HG03354 (cell line): Measurements from ENCODE around the gene MBP.
A peak's percentile ranks its signal among the peaks of the same experiment; 100 is the strongest.

Experiments
- ATAC-seq: cut with Tn5 transposase; IDR thresholded peaks from one replicate; pipeline ENCODE4 v1.9.1; 2021; ENCODE audit warnings: mild to moderate bottlenecking; ENCODE audit not compliant: unreplicated experiment, poor library complexity, severe bottlenecking

Gene MBP

GRCh38 chr18:77071711-77072292 is 60.8 kb downstream of the MBP start:
- no peak for ATAC-seq

GRCh38 chr18:77071061-77071460 is 61.5 kb downstream of the MBP start:
- ATAC-seq = no peak

- ATAC-seq = no peak
These were observed 62.0 kb downstream of the MBP start for GRCh38 chr18:77070627-77071026.

GRCh38 chr18:77069931-77070330 is 62.7 kb downstream of the MBP start:
- no peak for ATAC-seq

GRCh38 chr18:77069482-77069881 is 63.1 kb downstream of the MBP start:
- no peak for ATAC-seq

- peak; percentile 45 for ATAC-seq
These were observed 64.0 kb downstream of the MBP start for GRCh38 chr18:77068321-77069312.

- ATAC-seq = peak; percentile 30
These were observed 65.1 kb downstream of the MBP start for GRCh38 chr18:77067291-77068061.

GRCh38 chr18:77066689-77067088 is 65.9 kb downstream of the MBP start:
- no peak for ATAC-seq

- ATAC-seq = no peak
These were observed 66.5 kb downstream of the MBP start for GRCh38 chr18:77066101-77066500.

GRCh38 chr18:77065221-77065981 is 67.2 kb downstream of the MBP start:
- ATAC-seq = peak; percentile 28

GRCh38 chr18:77063260-77063659 is 69.3 kb downstream of the MBP start:
- ATAC-seq = peak; percentile 57

GRCh38 chr18:77062518-77063003 is 70.0 kb downstream of the MBP start:
- peak; percentile 70 for ATAC-seq

- ATAC-seq = peak; percentile 55
These were observed 70.6 kb downstream of the MBP start for GRCh38 chr18:77061946-77062517.

- no peak for ATAC-seq
These were observed 71.2 kb downstream of the MBP start for GRCh38 chr18:77061281-77061945.

- no peak for ATAC-seq
These were observed 72.4 kb downstream of the MBP start for GRCh38 chr18:77060151-77060550.

- ATAC-seq = no peak
These were observed 73.2 kb downstream of the MBP start for GRCh38 chr18:77059294-77059916.

- ATAC-seq = no peak
These were observed 74.2 kb downstream of the MBP start for GRCh38 chr18:77058290-77058835.

GRCh38 chr18:77057006-77057395 is 75.6 kb downstream of the MBP start:
- ATAC-seq = no peak
